Cardiac muscle cell (in vitro differentiated cells and primary cell): ENCODE measurements around the gene MLNR. TPM values are rescaled to one million over a fixed set of nuclear protein-coding genes. Genes with fewer than 3 reads are reported as not detected.
A peak's percentile ranks its signal among the peaks of the same experiment; 100 is the strongest.

ENCODE experiments used
- DNase-seq, 2 donors: peaks; one replicate each; pipeline versions ENCODE4 v3.0.0 to v3.0.0-alpha.2; 2010 to 2017; ENCODE audit warnings: low read depth in 1 of 2, low spot score in 1 of 2
- H3K27ac ChIP-seq: fragments of 200-600 bp; sonication (generic); 2 replicates; pipeline ENCODE4 v1.5.1; 2016
- H3K27me3 ChIP-seq: fragments of 200-600 bp; sonication (generic); 2 replicates; pipeline ENCODE4 v1.6.0; 2016; ENCODE audit warnings: control low read depth
- H3K36me3 ChIP-seq: fragments of 200-600 bp; sonication (generic); 2 replicates; pipeline ENCODE4 v1.5.1; 2016; ENCODE audit warnings: control low read depth
- H3K4me1 ChIP-seq: fragments of 200-600 bp; sonication (generic); 2 replicates; pipeline ENCODE4 v1.8.1; 2017; ENCODE audit warnings: low read depth, mild to moderate bottlenecking, mixed run types
- H3K4me3 ChIP-seq: fragments of 200-600 bp; sonication (generic); 2 replicates; pipeline ENCODE4 v1.5.1; 2016; ENCODE audit warnings: mild to moderate bottlenecking
- H3K9me3 ChIP-seq: fragments of 200-600 bp; sonication (generic); 2 replicates; pipeline ENCODE4 v1.5.1; 2017; ENCODE audit warnings: low read depth, mild to moderate bottlenecking, control low read depth
- polyA plus RNA-seq: library from polyadenylated mRNA; unstranded; fragments of >200 nt; fragmentation: Nextera tagmentation; extraction: Ambion mirVana; gene quantifications from 2 replicates; pipeline ENCODE4 v1.2.1, GENCODE V29; 2016
- total RNA-seq: library from RNA; depleted of rRNA; stranded (reverse); fragments of >200 nt; gene quantifications from 2 replicates; pipeline ENCODE4 v1.2.3, GENCODE V29; 2016
- TF ChIP-seq, protein P1 (sequence below): IDR thresholded peaks from 2 replicates; pipeline ENCODE4 v1.5.1; 2012; ENCODE audit warnings: low read depth, mild to moderate bottlenecking, low read length

The MLNR gene
- total and polyA plus RNA-seq, 2 experiments from 2014 or later: not detected

DNA sequence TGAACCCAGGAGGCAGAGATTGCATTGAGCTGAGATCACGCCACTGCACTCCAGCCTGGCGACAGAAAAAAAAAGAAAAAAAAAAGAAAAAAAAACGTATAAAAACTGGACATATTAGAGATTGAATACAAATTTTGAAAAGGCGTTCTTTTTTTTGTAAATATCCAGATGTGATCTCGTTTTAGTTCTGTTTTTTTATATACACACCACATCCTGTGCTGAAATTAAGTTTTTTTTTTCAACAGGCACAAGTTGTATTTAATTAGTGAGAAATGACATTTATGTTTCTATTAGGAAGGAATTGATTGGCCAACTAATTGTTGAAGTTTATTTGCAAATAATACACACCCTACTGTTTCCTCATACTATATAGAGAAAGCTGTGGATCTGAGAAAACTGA is 31.2 kb downstream of the MLNR start:
- Histone ChIP-seq H3K4me3 (no peak overlapping the region), H3K4me1 (no peaks in the 10 kb centered on the region), H3K27ac (no peak overlapping the region), H3K36me3 (peaks cover 8% of the 10 kb centered on the region), H3K9me3 (no peaks in the 10 kb centered on the region), H3K27me3 (peaks cover 2% of the 10 kb centered on the region)
- TF ChIP-seq, protein P1, sequence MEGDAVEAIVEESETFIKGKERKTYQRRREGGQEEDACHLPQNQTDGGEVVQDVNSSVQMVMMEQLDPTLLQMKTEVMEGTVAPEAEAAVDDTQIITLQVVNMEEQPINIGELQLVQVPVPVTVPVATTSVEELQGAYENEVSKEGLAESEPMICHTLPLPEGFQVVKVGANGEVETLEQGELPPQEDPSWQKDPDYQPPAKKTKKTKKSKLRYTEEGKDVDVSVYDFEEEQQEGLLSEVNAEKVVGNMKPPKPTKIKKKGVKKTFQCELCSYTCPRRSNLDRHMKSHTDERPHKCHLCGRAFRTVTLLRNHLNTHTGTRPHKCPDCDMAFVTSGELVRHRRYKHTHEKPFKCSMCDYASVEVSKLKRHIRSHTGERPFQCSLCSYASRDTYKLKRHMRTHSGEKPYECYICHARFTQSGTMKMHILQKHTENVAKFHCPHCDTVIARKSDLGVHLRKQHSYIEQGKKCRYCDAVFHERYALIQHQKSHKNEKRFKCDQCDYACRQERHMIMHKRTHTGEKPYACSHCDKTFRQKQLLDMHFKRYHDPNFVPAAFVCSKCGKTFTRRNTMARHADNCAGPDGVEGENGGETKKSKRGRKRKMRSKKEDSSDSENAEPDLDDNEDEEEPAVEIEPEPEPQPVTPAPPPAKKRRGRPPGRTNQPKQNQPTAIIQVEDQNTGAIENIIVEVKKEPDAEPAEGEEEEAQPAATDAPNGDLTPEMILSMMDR: no peak
- DNase-seq: no peak

DNA sequence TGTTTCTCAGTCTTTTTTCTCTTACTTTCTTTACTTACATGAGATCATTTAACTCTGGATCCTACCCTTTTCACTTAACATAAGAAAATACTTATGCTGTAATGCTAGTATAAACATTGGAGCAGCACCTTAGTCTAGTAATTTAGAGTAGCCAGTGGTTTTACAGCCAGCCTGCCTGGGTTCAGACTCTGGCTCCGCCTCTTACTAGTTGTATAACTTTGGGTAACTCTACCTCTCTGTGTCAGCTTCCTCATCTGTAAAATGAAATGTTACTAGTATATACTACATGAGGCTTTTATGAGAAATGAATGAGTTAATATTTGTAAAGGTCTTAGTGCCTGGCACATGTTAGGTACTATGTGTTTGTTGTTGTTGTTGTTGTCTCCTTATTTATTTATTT is 33.2 kb downstream of the MLNR start:
- no peaks in the 10 kb centered on the region for H3K9me3 ChIP-seq
- no peak overlapping the region for H3K4me3 ChIP-seq
- DNase-seq: no peak
- TF ChIP-seq, protein P1: no peak
- no peaks in the 10 kb centered on the region for H3K27me3 ChIP-seq
- H3K27ac ChIP-seq: no peak overlapping the region
- peaks cover 8% of the 10 kb centered on the region for H3K36me3 ChIP-seq
- H3K4me1 ChIP-seq: no peaks in the 10 kb centered on the region

DNA sequence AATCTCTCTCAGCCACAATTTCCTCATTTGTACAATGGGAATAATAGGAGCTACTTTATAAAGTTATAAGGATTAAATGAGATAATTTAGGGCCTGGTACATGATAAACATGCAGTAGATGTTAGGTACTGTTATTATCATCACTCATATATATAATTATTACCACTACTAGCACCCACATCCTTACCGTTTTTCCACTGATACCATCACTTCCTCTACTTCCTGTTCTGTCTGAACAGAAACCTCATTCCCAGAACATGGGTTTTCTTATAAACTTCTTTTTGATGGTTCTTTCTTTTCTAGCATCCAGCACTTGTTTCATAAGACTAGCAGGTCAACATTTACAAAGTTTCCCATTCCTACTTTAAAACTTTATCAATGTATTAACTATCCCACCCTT is 33.9 kb downstream of the MLNR start:
- Histone ChIP-seq H3K36me3 (peaks cover 8% of the 10 kb centered on the region), H3K9me3 (no peaks in the 10 kb centered on the region), H3K27ac (no peak overlapping the region), H3K27me3 (no peaks in the 10 kb centered on the region), H3K4me3 (no peak overlapping the region), H3K4me1 (no peaks in the 10 kb centered on the region)
- DNase-seq: no peak
- TF ChIP-seq, protein P1: no peak

DNA sequence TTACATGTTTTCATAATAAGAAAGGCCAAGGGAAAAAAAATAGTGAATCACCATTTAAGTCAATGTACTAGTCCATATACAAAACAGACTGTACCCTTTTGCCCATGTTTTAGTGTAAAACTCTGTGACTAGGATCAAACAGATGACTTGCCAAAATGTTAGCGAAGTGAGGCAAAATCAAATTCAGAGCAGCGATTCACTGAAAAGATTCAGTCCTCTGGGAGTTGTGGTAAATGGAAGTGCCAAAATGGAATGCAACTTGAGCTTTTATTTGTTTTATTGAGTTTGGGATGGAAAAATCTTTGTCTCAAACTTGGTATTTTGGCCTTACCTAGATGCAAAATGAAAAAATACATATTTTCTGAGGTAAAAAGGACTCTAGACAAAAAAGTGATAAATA is 36.7 kb downstream of the MLNR start:
- Histone ChIP-seq H3K9me3 (no peaks in the 10 kb centered on the region), H3K4me3 (no peak overlapping the region), H3K27ac (no peak overlapping the region), H3K36me3 (peaks cover 14% of the 10 kb centered on the region), H3K4me1 (no peaks in the 10 kb centered on the region), H3K27me3 (no peaks in the 10 kb centered on the region)
- DNase-seq: peak in 1 of 2 donors; percentile 23
- TF ChIP-seq, protein P1: no peak

DNA sequence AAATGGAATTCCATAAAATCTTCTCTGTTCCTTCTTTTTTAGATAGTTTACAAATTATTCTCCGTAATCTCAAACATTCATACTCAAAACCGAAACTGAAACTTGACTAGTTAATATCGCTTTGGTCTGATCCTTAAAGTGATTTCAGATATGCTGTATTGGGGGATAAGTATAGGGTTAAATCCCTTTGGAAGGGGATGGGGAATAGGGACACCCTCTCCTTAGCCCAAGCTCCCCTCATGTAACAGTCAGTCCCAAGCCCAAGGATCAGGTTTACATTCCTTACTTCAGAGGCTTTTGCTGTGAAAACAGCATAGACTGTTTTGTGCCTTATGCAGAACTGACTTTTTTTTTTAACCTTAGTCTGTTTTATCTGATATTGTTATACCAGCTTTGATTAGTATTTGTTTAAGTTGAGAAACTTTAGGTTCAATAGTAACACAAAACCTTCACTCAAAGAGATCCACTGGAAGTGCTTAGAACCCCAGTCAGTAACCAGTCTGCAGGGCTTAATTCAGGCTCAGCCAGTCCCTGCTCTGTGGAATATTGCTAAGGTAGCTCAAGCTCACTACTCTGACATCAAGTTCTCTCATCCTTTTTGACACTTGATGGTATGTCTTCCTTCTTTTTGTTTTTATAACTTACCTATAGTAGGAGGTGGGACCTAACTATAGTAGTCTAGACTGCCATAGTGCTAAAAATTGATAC is 38.1 kb downstream of the MLNR start:
- no peak overlapping the region for H3K4me3 ChIP-seq
- no peaks in the 10 kb centered on the region for H3K27me3 ChIP-seq
- H3K36me3 ChIP-seq: peaks cover 14% of the 10 kb centered on the region
- TF ChIP-seq, protein P1: no peak
- no peaks in the 10 kb centered on the region for H3K9me3 ChIP-seq
- no peak for DNase-seq
- H3K27ac ChIP-seq: no peak overlapping the region
- H3K4me1 ChIP-seq: no peaks in the 10 kb centered on the region
